ENCODE data around the gene CARHSP1.

DNA sequence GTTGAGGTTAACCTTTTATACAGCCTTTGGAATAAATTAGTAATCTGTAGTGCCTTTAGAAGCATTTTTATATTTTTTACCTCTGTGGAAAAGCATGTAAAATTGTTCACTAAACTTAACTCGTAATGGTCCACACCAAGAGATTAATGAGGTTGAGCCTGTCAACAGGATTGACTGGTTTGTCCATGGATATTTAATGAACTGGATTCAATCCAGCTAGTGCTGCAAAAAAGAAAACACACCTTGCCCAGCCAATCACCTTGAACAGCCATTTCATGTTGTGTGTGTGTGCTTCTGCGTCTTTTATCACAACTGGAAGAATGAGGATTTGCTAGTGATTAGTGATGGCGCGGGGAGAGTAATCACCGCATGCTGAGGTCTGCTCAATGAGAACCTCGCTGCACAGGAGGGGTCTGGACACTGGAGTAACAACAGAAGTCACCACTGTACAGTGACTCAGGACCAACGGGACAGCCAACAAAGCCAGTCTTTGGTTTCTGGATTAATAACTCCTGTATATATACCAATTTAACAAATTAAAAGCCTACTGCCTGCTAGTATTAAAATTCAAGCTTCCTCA, 47.0 kb upstream of the CARHSP1 start:
- TF ChIP-seq POLR2A (IDR thresholded peaks at IDR 0.05; ENCODE audit: low read depth, low read length) (no peak), SMC3 (IDR thresholded peaks at IDR 0.05; ENCODE audit: low read depth, low read length) (no peak), MAZ (IDR thresholded peaks at IDR 0.05; ENCODE audit: borderline replicate concordance, low read depth, low read length) (no peak), CHD1 (IDR thresholded peaks at IDR 0.05; ENCODE audit: low read depth, low read length) (no peak), RCOR1 (IDR thresholded peaks at IDR 0.05; ENCODE audit: insufficient replicate concordance, low read length) (no peak), RAD21 (IDR thresholded peaks at IDR 0.05; ENCODE audit: low read length) (no peak), CEBPB (IDR thresholded peaks at IDR 0.05; ENCODE audit: low read depth, low read length) (no peak), BHLHE40 (IDR thresholded peaks at IDR 0.05; ENCODE audit: low read depth, low read length) (no peak), NFE2L2 (IDR thresholded peaks at IDR 0.05; ENCODE audit: low read depth, low read length) (no peak), FOS (IDR thresholded peaks at IDR 0.05; ENCODE audit: low read depth, low read length) (no peak)
- TF ChIP-seq, protein P1, sequence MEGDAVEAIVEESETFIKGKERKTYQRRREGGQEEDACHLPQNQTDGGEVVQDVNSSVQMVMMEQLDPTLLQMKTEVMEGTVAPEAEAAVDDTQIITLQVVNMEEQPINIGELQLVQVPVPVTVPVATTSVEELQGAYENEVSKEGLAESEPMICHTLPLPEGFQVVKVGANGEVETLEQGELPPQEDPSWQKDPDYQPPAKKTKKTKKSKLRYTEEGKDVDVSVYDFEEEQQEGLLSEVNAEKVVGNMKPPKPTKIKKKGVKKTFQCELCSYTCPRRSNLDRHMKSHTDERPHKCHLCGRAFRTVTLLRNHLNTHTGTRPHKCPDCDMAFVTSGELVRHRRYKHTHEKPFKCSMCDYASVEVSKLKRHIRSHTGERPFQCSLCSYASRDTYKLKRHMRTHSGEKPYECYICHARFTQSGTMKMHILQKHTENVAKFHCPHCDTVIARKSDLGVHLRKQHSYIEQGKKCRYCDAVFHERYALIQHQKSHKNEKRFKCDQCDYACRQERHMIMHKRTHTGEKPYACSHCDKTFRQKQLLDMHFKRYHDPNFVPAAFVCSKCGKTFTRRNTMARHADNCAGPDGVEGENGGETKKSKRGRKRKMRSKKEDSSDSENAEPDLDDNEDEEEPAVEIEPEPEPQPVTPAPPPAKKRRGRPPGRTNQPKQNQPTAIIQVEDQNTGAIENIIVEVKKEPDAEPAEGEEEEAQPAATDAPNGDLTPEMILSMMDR (conservative IDR thresholded peaks at IDR 0.05; ENCODE audit: low read depth, low read length): no peak
- TF ChIP-seq, protein P2, sequence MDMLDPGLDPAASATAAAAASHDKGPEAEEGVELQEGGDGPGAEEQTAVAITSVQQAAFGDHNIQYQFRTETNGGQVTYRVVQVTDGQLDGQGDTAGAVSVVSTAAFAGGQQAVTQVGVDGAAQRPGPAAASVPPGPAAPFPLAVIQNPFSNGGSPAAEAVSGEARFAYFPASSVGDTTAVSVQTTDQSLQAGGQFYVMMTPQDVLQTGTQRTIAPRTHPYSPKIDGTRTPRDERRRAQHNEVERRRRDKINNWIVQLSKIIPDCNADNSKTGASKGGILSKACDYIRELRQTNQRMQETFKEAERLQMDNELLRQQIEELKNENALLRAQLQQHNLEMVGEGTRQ (IDR thresholded peaks at IDR 0.05; ENCODE audit: low read depth, low read length): no peak
